HCT116 (cell line): ENCODE data around the gene SMARCA2. TPM values are rescaled to one million over a fixed set of nuclear protein-coding genes. Genes with fewer than 3 reads are reported as not detected.
A peak's percentile ranks its signal among the peaks of the same experiment; 100 is the strongest.

ENCODE experiments used
- ATAC-seq: fragments of 200-7000 bp; cut with Tn5 transposase; 2 replicates; pipeline ENCODE4 v1.9.1; 2020; ENCODE audit warnings: mild to moderate bottlenecking, moderate library complexity
- BruUV-seq: library from RNA; stranded (reverse); fragments of 400-500 nt; replicated peaks from 2 replicates; lab custom pipeline; 2021; lab: Mats Ljungman, UMichigan
- CTCF ChIA-PET: fragments of 300-600 bp; sonication (Branson Sonifier 250); formaldehyde crosslinking; loops from one replicate; lab custom pipeline; 2021; ENCODE audit warnings: antibody characterized with exemption; lab: Charles Lee
- POLR2A ChIA-PET: fragments of 300-600, 350-600 bp; sonication (Branson Sonifier 250); formaldehyde crosslinking; loops from one replicate; lab custom pipeline; 2021; ENCODE audit warnings: antibody characterized with exemption; lab: Charles Lee
- RAD21 ChIA-PET, 2 experiments: fragments of 300-600 bp; sonication (Branson Sonifier 250); formaldehyde crosslinking; loops; one replicate each; lab custom pipeline; 2023; ENCODE audit warnings: low total read pairs in 2 of 2; ENCODE audit not compliant: uncharacterized antibody in 2 of 2, unreplicated experiment in 2 of 2, low non-redundant PET in 1 of 2; lab: Charles Lee
- DNase-seq: peaks from one replicate; pipeline ENCODE4 v3.0.0-alpha.2; 2010; ENCODE audit warnings: low read depth, low spot score
- H2AFZ ChIP-seq: fragments of 200-600 bp; shearing (Covaris generic), sonication (generic); 2 replicates; pipeline ENCODE4 v1.6.1; 2017; ENCODE audit warnings: low read depth, mixed run types, mixed read lengths, antibody characterized with exemption, low read length; ENCODE audit not compliant: poor library complexity, severe bottlenecking
- H3K27ac ChIP-seq: 2 replicates; pipeline ENCODE4 v1.5.1; 2012; ENCODE audit warnings: low read depth, low read length
- H3K27me3 ChIP-seq: fragments of 200-600 bp; sonication (generic); 2 replicates; pipeline ENCODE4 v1.6.1; 2016; ENCODE audit warnings: mixed run types, low read length, mixed read lengths; ENCODE audit not compliant: insufficient read depth
- H3K36me3 ChIP-seq, 2 experiments: fragments of 200-500 bp in 1 of 2; fragments of 200-600 bp in 1 of 2; sonication (Bioruptor generic) in 1 of 2; sonication (generic) in 1 of 2; 2 replicates each; pipeline versions ENCODE4 v1.5.1 to v1.6.1; 2014 to 2016; ENCODE audit warnings: low read length in 2 of 2, inconsistent platforms in 1 of 2, mixed read lengths in 1 of 2, mixed run types in 1 of 2; ENCODE audit not compliant: insufficient read depth in 2 of 2, control insufficient read depth in 1 of 2
- H3K4me1 ChIP-seq, 2 experiments: fragments of 200-600 bp in 1 of 2; sonication (generic) in 1 of 2; 2 replicates each; pipeline versions ENCODE4 v1.5.1 to v1.6.1; 2012 to 2017; ENCODE audit warnings: low read length in 2 of 2, inconsistent platforms in 1 of 2, mild to moderate bottlenecking in 1 of 2, mixed read lengths in 1 of 2, mixed run types in 1 of 2, moderate library complexity in 1 of 2; ENCODE audit not compliant: insufficient read depth in 2 of 2, control insufficient read depth in 1 of 2
- H3K4me2 ChIP-seq: fragments of 200-600 bp; sonication (generic); 2 replicates; pipeline ENCODE4 v1.6.1; 2017; ENCODE audit warnings: mixed run types, low read length, mixed read lengths
- H3K4me3 ChIP-seq, 2 experiments: fragments of 200-600 bp in 1 of 2; sonication (generic) in 1 of 2; replicated peaks in 1 of 2; 2 replicates each; pipeline ENCODE4 v1.5.1; 2011 to 2016; ENCODE audit warnings: low read length in 2 of 2, control low read depth in 1 of 2, low read depth in 1 of 2, mild to moderate bottlenecking in 1 of 2, mixed read lengths in 1 of 2, mixed run types in 1 of 2
- H3K79me2 ChIP-seq: fragments of 200-600 bp; sonication (generic); 2 replicates; pipeline ENCODE4 v1.6.1; 2017; ENCODE audit warnings: mild to moderate bottlenecking, mixed run types, low read length, moderate library complexity, mixed read lengths; ENCODE audit not compliant: insufficient read depth
- H3K9ac ChIP-seq: fragments of 200-600 bp; sonication (generic); 2 replicates; pipeline ENCODE4 v1.6.1; 2016; ENCODE audit warnings: low read length, mixed read lengths
- H3K9me2 ChIP-seq: fragments of 200-600 bp; sonication (generic), shearing (Covaris generic); 2 replicates; pipeline ENCODE4 v1.6.1; 2017; ENCODE audit warnings: mixed run types, mild to moderate bottlenecking, moderate library complexity; ENCODE audit not compliant: insufficient read depth
- H3K9me3 ChIP-seq, 2 experiments: fragments of 200-500 bp in 1 of 2; fragments of 200-600 bp in 1 of 2; sonication (Bioruptor generic) in 1 of 2; sonication (generic) in 1 of 2; 2 replicates each; pipeline ENCODE4 v1.6.1; 2014 to 2017; ENCODE audit warnings: low read length in 2 of 2, mixed read lengths in 2 of 2, inconsistent platforms in 1 of 2, low read depth in 1 of 2, mild to moderate bottlenecking in 1 of 2, mixed run types in 1 of 2, moderate library complexity in 1 of 2; ENCODE audit not compliant: control insufficient read depth in 1 of 2, insufficient read depth in 1 of 2
- H4K20me1 ChIP-seq: fragments of 200-600 bp; sonication (generic), shearing (Covaris generic); 2 replicates; pipeline ENCODE4 v1.6.1; 2017; ENCODE audit warnings: mixed run types, mild to moderate bottlenecking, moderate library complexity; ENCODE audit not compliant: insufficient read depth
- ATF3 ChIP-seq: IDR thresholded peaks from 2 replicates; pipeline ENCODE4 v1.6.1; 2012
- CEBPB ChIP-seq: IDR thresholded peaks from 2 replicates; pipeline ENCODE4 v1.6.1; 2012; ENCODE audit warnings: low read depth
- EZH2phosphoT487 ChIP-seq: fragments of 200-600 bp; IDR thresholded peaks from 2 replicates; pipeline ENCODE4 v1.6.1; 2018; ENCODE audit warnings: antibody characterized with exemption, borderline replicate concordance
- FOSL1 ChIP-seq: IDR thresholded peaks from 2 replicates; pipeline ENCODE4 v1.6.1; 2012; ENCODE audit warnings: low read depth
- MAX ChIP-seq: IDR thresholded peaks from 2 replicates; pipeline ENCODE4 v1.6.1; 2012
- POLR2A ChIP-seq: IDR thresholded peaks from 2 replicates; pipeline ENCODE4 v1.7.0; 2011; ENCODE audit warnings: borderline replicate concordance; ENCODE audit not compliant: insufficient read depth, insufficient read length; ENCODE audit errors: extremely low read depth
- RAD21 ChIP-seq: IDR thresholded peaks from 2 replicates; pipeline ENCODE4 v1.6.1; 2012; ENCODE audit warnings: low read depth, mild to moderate bottlenecking
- SIN3A ChIP-seq: IDR thresholded peaks from 2 replicates; pipeline ENCODE4 v1.6.1; 2012; ENCODE audit warnings: low read depth
- SP1 ChIP-seq: IDR thresholded peaks from 2 replicates; pipeline ENCODE4 v1.6.1; 2012; ENCODE audit warnings: low read depth
- SRF ChIP-seq: IDR thresholded peaks from 2 replicates; pipeline ENCODE4 v1.6.1; 2012; ENCODE audit warnings: low read depth
- ZFX ChIP-seq: fragments of 450-650 bp; IDR thresholded peaks from 2 replicates; pipeline ENCODE4 v1.6.1; 2017
- intact Hi-C: fragments of 100-400 bp; cut with micrococcal nuclease; formaldehyde crosslinking; loops from 2 replicates; pipeline ENCODE4 v1.10.0; 2022
- total RNA-seq: library from RNA; stranded (reverse); gene quantifications from one replicate; pipeline ENCODE4 v1.2.1, GENCODE V29; 2021; ENCODE audit not compliant: unreplicated experiment

Gene SMARCA2
- total RNA-seq, 1 experiment from 2014 or later: 14.7 TPM

- intact Hi-C loops: loop anchor here (10.0 kb wide), 2 partner anchors 227 to 827 kb away; partner anchors contain the start of gene PUM3
- DNase-seq: no peak
Measured at GRCh38 chr9:2017331-2018161, 2.4 kb downstream of the SMARCA2 start.

GRCh38 chr9:2018162-2018643 lies 3.1 kb downstream of the SMARCA2 start:
- H4K20me1 ChIP-seq: no peaks in the 10 kb centered on the region
- POLR2A ChIA-PET: no interaction called here
- no peaks in the 10 kb centered on the region for H3K9me2 ChIP-seq
- BruUV-seq: no TSS peak
- CTCF ChIA-PET: no interaction called here
- H3K9ac ChIP-seq: peak overlapping the region; percentile 49
- DNase-seq (no peak), ATAC-seq (no peak)
- H3K9me3 ChIP-seq: no peaks in the 10 kb centered on the region
- H3K4me2 ChIP-seq: peak overlapping the region; percentile 93
- H3K79me2 ChIP-seq: no peaks in the 10 kb centered on the region
- peaks cover 11% of the 10 kb centered on the region for H3K27me3 ChIP-seq
- TF ChIP-seq MAX (no peak), ATF3 (no peak), SRF (no peak), CEBPB (no peak), EZH2phosphoT487 (no peak), POLR2A (no peak), FOSL1 (no peak)
- TF ChIP-seq, all 23 proteins: peak for 0
- RAD21 ChIA-PET: no interaction called here
- Histone ChIP-seq H3K36me3 (no peaks in the 10 kb centered on the region), H3K4me3 (peak overlapping the region; percentile 62 to 66), H3K27ac (no peak overlapping the region), H3K4me1 (peaks cover 11 to 26% of the 10 kb centered on the region in 2 experiments; a peak in 3 of 4 replicates), H2AFZ (peak overlapping the region; percentile 76)
- intact Hi-C loops: loop anchor here (10.0 kb wide), 2 partner anchors 227 to 827 kb away; partner anchors contain the start of gene PUM3

More at GRCh38 chr9:2017331-2018161, 2.4 kb downstream of the SMARCA2 start:
- no peaks in the 10 kb centered on the region for H3K9me2 ChIP-seq
- H3K27ac ChIP-seq: peak overlapping the region; percentile 17; the same call in 1 of the 2 replicates
- H3K27me3 ChIP-seq: peaks cover 17% of the 10 kb centered on the region
- no peaks in the 10 kb centered on the region for H3K36me3 ChIP-seq
- H4K20me1 ChIP-seq: no peaks in the 10 kb centered on the region
- no peaks in the 10 kb centered on the region for H3K9me3 ChIP-seq
- peak; percentile 15 for ATAC-seq
- CTCF ChIA-PET: no interaction called here
- peak overlapping the region; percentile 93 for H3K4me2 ChIP-seq
- peaks cover 11 to 26% of the 10 kb centered on the region in 2 experiments; a peak in 3 of 4 replicates for H3K4me1 ChIP-seq
- no peaks in the 10 kb centered on the region for H3K79me2 ChIP-seq
- RAD21 ChIA-PET: no interaction called here
- peak overlapping the region; percentile 49 for H3K9ac ChIP-seq
- H2AFZ ChIP-seq: peak overlapping the region; percentile 76
- POLR2A ChIA-PET: no interaction called here
- BruUV-seq: no TSS peak
- no peak for TF ChIP-seq EZH2phosphoT487
- no peak for TF ChIP-seq RAD21
- no peak for TF ChIP-seq SP1
- no peak for TF ChIP-seq ATF3
- TF ChIP-seq SIN3A: no peak
- TF ChIP-seq ZFX: peak; percentile 27; the same call in 1 of the 2 replicates
- peak overlapping the region; percentile 62 to 66 for H3K4me3 ChIP-seq
